Measurements from ENCODE around the gene MLXIPL.
A peak's percentile ranks its signal among the peaks of the same experiment; 100 is the strongest.
"Not testable (repeated sequence)": the region's sequence is repeated elsewhere in the genome, so short reads cannot be mapped to it uniquely, and the experiment has no call there.

Gene MLXIPL

GRCh38 chr7:73607692-73607983 is 16.7 kb downstream of the MLXIPL start:
- H3K9me3 ChIP-seq (ENCODE audit: control insufficient read depth, low read length); H3K9ac ChIP-seq (ENCODE audit: low read length); H3K27me3 ChIP-seq (replicated peaks; ENCODE audit: control insufficient read depth, insufficient read depth, low read length); DNase-seq (ENCODE audit: low read depth); H3K4me3 ChIP-seq (ENCODE audit: low read length): not testable (repeated sequence)
- H3K36me3 ChIP-seq (ENCODE audit: control insufficient read depth, insufficient read depth, low read length, severe bottlenecking) = peaks cover 27% of the 10 kb centered on the region
- H3K4me1 ChIP-seq (ENCODE audit: control insufficient read depth, insufficient read depth, low read length) = peaks cover 11% of the 10 kb centered on the region

DNA sequence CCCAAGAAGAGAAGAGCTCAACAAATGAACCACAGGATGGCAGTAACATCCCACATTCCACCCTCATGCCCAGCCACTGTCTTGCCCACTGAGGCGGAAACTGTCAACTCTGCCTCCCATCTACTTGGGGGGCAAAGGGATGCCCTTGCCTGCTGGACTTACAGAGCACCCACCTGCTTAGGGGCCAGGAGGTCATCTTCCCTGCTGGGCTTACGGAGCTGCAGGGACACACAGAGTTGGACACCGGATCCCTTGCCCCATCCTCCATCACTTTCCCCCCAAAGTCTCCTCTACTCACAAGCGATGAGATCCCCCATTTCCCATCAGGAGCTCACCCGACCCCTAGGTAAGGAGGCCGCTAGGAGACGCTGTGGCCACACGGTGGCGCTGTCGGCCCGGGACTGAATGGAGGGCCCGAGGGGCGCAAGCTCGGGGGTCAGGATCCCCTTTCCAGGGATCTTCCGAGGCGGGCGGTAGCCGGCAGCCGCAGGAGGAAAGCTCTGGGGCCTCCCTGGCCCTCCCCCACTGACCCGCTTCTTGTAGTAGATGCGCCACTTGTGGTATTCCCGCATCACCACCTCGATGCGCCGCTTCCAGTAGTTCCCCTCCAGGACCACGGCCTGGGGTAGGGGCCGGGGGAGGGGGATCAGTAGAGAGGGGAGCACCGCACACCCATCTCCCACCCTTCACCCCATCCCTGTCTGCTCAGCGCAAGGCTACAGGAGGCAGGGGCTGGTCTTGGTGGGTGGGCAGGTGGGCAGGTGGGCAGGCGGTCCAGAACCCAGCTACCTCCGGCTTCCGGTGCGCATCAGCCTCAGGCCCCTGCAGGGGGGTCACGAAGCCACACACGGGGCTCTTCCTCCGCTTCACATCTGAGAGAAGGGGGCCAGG is 17.3 kb downstream of the MLXIPL start:
- H3K36me3 ChIP-seq (ENCODE audit: control insufficient read depth, insufficient read depth, low read length, severe bottlenecking) = peaks cover 27% of the 10 kb centered on the region
- H3K9me3 ChIP-seq (ENCODE audit: control insufficient read depth, low read length) = no peaks in the 10 kb centered on the region
- DNase-seq (ENCODE audit: low read depth) = peak; percentile 80
- peaks cover 10% of the 10 kb centered on the region for H3K4me1 ChIP-seq (ENCODE audit: control insufficient read depth, insufficient read depth, low read length)
- H3K4me3 ChIP-seq (ENCODE audit: low read length) = no peak overlapping the region
- no peak overlapping the region for H3K9ac ChIP-seq (ENCODE audit: low read length)
- no peaks in the 10 kb centered on the region for H3K27me3 ChIP-seq (replicated peaks; ENCODE audit: control insufficient read depth, insufficient read depth, low read length)

DNA sequence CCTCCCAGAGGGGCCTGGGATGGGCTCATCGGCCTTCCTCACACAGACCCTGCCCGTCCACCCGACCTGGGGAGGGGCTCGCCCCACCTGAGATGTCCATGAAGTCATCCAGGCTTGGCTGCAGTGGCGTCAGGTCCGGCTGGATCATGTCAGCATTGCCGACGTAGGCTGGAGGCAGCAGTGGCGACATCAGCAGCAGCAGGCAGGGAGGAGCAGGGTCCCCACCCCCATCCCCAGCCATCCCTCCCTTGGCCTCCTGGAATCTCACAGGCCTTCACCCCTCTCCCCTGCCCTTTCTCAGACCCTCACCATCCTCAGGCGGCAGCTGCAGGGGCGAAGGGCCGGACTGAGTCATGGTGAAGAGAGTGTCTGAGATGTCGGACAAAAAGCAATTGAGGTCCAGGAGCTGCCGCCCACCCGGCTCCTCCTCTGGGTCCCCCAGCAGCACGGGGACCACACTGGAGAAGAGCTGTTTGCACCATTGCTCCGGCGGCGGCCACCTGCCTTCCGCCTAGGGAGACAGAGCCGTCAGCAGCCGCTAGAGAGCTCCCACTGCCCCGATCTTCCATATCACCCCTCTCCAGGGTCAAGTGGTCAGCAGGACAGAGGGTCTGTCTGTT is 18.6 kb downstream of the MLXIPL start:
- DNase-seq (ENCODE audit: low read depth) = no peak
- peaks cover 10% of the 10 kb centered on the region for H3K4me1 ChIP-seq (ENCODE audit: control insufficient read depth, insufficient read depth, low read length)
- H3K9me3 ChIP-seq (ENCODE audit: control insufficient read depth, low read length) = no peaks in the 10 kb centered on the region
- no peaks in the 10 kb centered on the region for H3K27me3 ChIP-seq (replicated peaks; ENCODE audit: control insufficient read depth, insufficient read depth, low read length)
- H3K4me3 ChIP-seq (ENCODE audit: low read length) = no peak overlapping the region
- peaks cover 21% of the 10 kb centered on the region for H3K36me3 ChIP-seq (ENCODE audit: control insufficient read depth, insufficient read depth, low read length, severe bottlenecking)
- H3K9ac ChIP-seq (ENCODE audit: low read length) = no peak overlapping the region

DNA sequence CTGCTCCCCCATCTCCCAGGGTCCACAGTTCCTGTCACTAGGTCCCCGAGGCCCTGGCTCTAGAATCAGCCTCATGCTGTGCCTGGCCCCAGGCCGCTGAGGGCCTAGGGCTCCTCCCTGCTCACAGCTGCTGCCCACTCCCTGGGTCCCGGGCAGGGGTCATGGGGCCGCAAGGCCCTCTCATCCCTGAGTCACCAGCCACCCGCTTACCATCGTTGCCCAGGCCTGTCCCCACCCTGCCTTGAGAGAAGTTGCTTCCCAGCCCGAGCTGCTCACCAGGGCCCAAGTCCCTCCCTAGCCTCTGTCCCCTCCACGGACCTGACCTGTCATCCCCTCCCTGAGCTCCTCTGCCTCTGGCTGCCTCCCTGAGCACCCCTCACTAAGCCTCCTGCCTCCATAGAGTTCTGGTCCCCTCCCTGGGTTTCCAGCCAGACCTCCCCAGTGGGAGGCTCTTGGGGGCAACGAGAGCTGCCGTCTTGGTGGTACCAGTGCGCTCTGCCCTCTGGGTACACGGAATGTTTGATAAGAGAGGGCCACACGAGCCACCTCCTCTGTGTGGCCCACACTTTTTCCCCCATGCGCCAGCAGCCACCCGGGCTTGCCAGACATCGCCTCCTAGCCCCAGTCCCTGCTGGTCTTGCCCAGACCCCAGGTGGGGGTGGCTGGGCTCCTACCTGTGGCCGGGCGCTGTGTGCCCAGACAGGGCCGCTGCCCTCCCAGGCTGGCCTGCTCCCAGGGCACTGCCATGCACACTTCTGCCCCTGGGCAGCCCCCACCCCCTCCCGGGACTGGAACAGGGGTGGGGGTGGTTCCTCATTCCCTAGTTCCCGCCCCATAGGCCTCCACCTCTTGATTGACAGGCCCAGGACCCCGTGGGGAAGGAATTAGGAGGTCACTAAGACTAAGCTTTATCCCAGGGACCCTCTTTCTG is 21.3 kb downstream of the MLXIPL start:
- Histone ChIP-seq H3K4me3 (ENCODE audit: low read length) (no peak overlapping the region), H3K9ac (ENCODE audit: low read length) (no peak overlapping the region), H3K27me3 (replicated peaks; ENCODE audit: control insufficient read depth, insufficient read depth, low read length) (peaks cover 4% of the 10 kb centered on the region), H3K36me3 (ENCODE audit: control insufficient read depth, insufficient read depth, low read length, severe bottlenecking) (peaks cover 12% of the 10 kb centered on the region), H3K9me3 (ENCODE audit: control insufficient read depth, low read length) (no peaks in the 10 kb centered on the region), H3K4me1 (ENCODE audit: control insufficient read depth, insufficient read depth, low read length) (peaks cover 3% of the 10 kb centered on the region)
- no peak for DNase-seq (ENCODE audit: low read depth)

DNA sequence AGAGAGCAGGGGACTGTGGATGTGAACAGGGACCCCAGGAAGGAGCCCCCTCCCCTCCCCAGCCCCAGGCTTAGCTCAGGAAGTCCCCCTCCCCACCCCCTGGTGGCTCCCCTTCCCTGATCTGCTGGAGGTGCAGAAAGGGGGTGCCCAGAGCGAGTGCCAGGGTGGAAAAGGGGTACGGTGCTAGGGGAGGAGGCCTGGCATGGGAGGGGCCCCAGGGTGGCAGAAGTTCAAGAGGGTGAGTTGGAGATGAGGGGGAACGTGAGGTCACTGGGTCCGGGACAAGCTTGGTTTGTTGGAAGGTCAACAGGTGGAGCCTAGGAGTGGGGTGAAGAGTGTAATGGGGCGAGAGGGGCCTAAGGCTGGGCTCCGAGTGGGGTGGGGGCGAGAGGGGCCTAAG is 24.4 kb downstream of the MLXIPL start:
- no peak overlapping the region for H3K9ac ChIP-seq (ENCODE audit: low read length)
- H3K4me3 ChIP-seq (ENCODE audit: low read length) = no peak overlapping the region
- DNase-seq (ENCODE audit: low read depth) = no peak

DNA sequence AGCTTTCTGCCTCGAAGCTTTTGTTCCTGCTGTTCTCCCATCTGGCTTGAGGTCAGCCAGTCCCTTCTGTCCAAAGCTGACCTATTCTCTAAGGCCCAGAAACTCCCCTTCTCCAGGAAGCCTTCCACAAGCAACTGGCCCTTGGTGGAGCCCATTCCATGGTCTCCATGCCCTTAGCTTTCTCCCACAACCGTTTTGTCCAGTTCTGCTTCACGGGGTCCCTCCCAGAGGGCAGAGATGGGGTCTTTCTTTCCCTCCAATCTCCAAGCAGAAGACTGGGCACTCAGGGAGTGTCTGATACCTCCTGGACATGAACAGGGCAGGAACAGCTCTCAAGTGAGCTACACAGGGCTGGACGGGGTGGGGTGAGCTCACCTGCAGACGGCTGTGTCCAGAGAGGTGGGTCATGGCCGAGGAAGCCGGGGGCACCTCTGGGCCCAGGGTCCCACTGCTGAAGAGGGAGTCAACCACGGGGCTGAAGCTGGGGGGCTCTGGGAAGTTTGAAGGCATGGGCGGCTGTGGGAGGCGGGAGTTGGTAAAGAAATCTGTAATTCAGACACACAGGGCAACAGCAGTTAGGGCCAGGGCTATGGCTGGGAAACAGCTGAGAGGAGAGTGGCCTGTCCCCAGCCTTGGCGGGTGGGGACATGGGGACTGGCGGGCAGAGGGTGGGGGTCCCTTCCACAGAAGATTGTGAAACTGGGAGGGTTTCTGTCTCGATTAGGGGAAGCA is 25.0 kb downstream of the MLXIPL start:
- Histone ChIP-seq H3K36me3 (ENCODE audit: control insufficient read depth, insufficient read depth, low read length, severe bottlenecking) (no peaks in the 10 kb centered on the region), H3K4me1 (ENCODE audit: control insufficient read depth, insufficient read depth, low read length) (no peaks in the 10 kb centered on the region), H3K27me3 (replicated peaks; ENCODE audit: control insufficient read depth, insufficient read depth, low read length) (peaks cover 4% of the 10 kb centered on the region), H3K9ac (ENCODE audit: low read length) (no peak overlapping the region), H3K9me3 (ENCODE audit: control insufficient read depth, low read length) (no peaks in the 10 kb centered on the region), H3K4me3 (ENCODE audit: low read length) (no peak overlapping the region)
- DNase-seq (ENCODE audit: low read depth) = no peak

More for the DNA sequence above, 24.4 kb downstream of the MLXIPL start:
- Histone ChIP-seq H3K4me1 (ENCODE audit: control insufficient read depth, insufficient read depth, low read length) (no peaks in the 10 kb centered on the region), H3K36me3 (ENCODE audit: control insufficient read depth, insufficient read depth, low read length, severe bottlenecking) (no peaks in the 10 kb centered on the region), H3K27me3 (replicated peaks; ENCODE audit: control insufficient read depth, insufficient read depth, low read length) (peaks cover 4% of the 10 kb centered on the region), H3K9me3 (ENCODE audit: control insufficient read depth, low read length) (no peaks in the 10 kb centered on the region)

GRCh38 chr7:73597978-73598782 is 26.1 kb downstream of the MLXIPL start:
- no peak overlapping the region for H3K9ac ChIP-seq (ENCODE audit: low read length)
- H3K9me3 ChIP-seq (ENCODE audit: control insufficient read depth, low read length) = no peaks in the 10 kb centered on the region
- no peak for DNase-seq (ENCODE audit: low read depth)
- no peak overlapping the region for H3K4me3 ChIP-seq (ENCODE audit: low read length)
- H3K27me3 ChIP-seq (replicated peaks; ENCODE audit: control insufficient read depth, insufficient read depth, low read length) = peaks cover 4% of the 10 kb centered on the region
- H3K4me1 ChIP-seq (ENCODE audit: control insufficient read depth, insufficient read depth, low read length) = no peaks in the 10 kb centered on the region
- no peaks in the 10 kb centered on the region for H3K36me3 ChIP-seq (ENCODE audit: control insufficient read depth, insufficient read depth, low read length, severe bottlenecking)

GRCh38 chr7:73596191-73597065 is 27.9 kb downstream of the MLXIPL start:
- no peaks in the 10 kb centered on the region for H3K4me1 ChIP-seq (ENCODE audit: control insufficient read depth, insufficient read depth, low read length)
- H3K27me3 ChIP-seq (replicated peaks; ENCODE audit: control insufficient read depth, insufficient read depth, low read length) = peaks cover 4% of the 10 kb centered on the region
- no peak overlapping the region for H3K4me3 ChIP-seq (ENCODE audit: low read length)
- H3K36me3 ChIP-seq (ENCODE audit: control insufficient read depth, insufficient read depth, low read length, severe bottlenecking) = no peaks in the 10 kb centered on the region
- H3K9ac ChIP-seq (ENCODE audit: low read length) = no peak overlapping the region
- DNase-seq (ENCODE audit: low read depth) = no peak
- no peaks in the 10 kb centered on the region for H3K9me3 ChIP-seq (ENCODE audit: control insufficient read depth, low read length)

DNA sequence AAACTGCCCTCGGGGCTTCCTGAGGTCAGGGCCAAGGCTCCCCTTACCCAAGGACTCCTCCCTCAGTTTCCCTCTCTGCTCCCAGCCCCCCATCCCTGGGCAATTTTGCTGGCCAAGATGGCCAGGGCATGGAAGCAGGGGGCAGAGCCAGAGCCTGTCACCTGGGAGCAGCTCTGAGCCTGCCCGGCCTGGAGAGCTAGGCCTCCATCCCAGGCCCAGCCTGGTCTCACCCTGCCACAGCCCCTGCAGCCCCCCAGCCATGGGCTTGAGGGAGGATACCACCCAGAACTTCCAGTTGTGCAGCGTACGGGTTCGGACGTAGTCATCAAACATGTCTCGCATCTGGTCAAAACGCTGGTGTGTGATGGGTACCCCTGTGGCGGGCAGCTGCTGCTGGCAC is 29.0 kb downstream of the MLXIPL start:
- Histone ChIP-seq H3K9ac (ENCODE audit: low read length) (no peak overlapping the region), H3K27me3 (replicated peaks; ENCODE audit: control insufficient read depth, insufficient read depth, low read length) (peaks cover 4% of the 10 kb centered on the region), H3K9me3 (ENCODE audit: control insufficient read depth, low read length) (no peaks in the 10 kb centered on the region), H3K4me3 (ENCODE audit: low read length) (no peak overlapping the region), H3K36me3 (ENCODE audit: control insufficient read depth, insufficient read depth, low read length, severe bottlenecking) (no peaks in the 10 kb centered on the region), H3K4me1 (ENCODE audit: control insufficient read depth, insufficient read depth, low read length) (no peaks in the 10 kb centered on the region)
- no peak for DNase-seq (ENCODE audit: low read depth)
